HG03520 (cell line): ENCODE data around the gene SP110.
"Not testable (repeated sequence)": the region's sequence is repeated elsewhere in the genome, so short reads cannot be mapped to it uniquely, and the experiment has no call there.

Source experiments
- ATAC-seq: cut with Tn5 transposase; IDR thresholded peaks from one replicate; pipeline ENCODE4 v1.9.1; 2021; ENCODE audit warnings: mild to moderate bottlenecking, moderate library complexity; ENCODE audit not compliant: unreplicated experiment

Gene SP110

GRCh38 chr2:230219419-230220331, at the start of gene SP110:
SP110 (minus strand) TSS chr2:230219984; CDS start chr2:230216927, 3,057 bp downstream.
- ATAC-seq, result peak; percentile 65

GRCh38 chr2:230268606-230269243, 48.9 kb upstream of the SP110 start:
- peak; percentile 49 for ATAC-seq

GRCh38 chr2:230267556-230267955, 47.8 kb upstream of the SP110 start:
- no peak for ATAC-seq

GRCh38 chr2:230267059-230267458, 47.3 kb upstream of the SP110 start:
- ATAC-seq, result no peak

GRCh38 chr2:230266638-230267037, 46.9 kb upstream of the SP110 start:
- ATAC-seq, result no peak

- ATAC-seq, result not testable (repeated sequence)
These were observed 45.2 kb upstream of the SP110 start for GRCh38 chr2:230264945-230265344.

- no peak for ATAC-seq
These were observed 42.5 kb upstream of the SP110 start for GRCh38 chr2:230262246-230262645.

GRCh38 chr2:230258483-230258882, 38.7 kb upstream of the SP110 start:
- no peak for ATAC-seq

- ATAC-seq, result no peak
These were observed 37.0 kb upstream of the SP110 start for GRCh38 chr2:230256733-230257332.

GRCh38 chr2:230254152-230254881, 34.5 kb upstream of the SP110 start:
- no peak for ATAC-seq

- ATAC-seq, result no peak
These were observed 30.4 kb upstream of the SP110 start for GRCh38 chr2:230250231-230250630.

- ATAC-seq, result no peak
These were observed 26.4 kb upstream of the SP110 start for GRCh38 chr2:230246206-230246605.

- no peak for ATAC-seq
These were observed 24.4 kb upstream of the SP110 start for GRCh38 chr2:230244211-230244610.

- ATAC-seq, result peak; percentile 58
These were observed 15.1 kb upstream of the SP110 start for GRCh38 chr2:230234845-230235244.

- peak; percentile 49 for ATAC-seq
These were observed 14.4 kb upstream of the SP110 start for GRCh38 chr2:230234122-230234722.

- no peak for ATAC-seq
These were observed 11.5 kb upstream of the SP110 start for GRCh38 chr2:230231251-230231650.

GRCh38 chr2:230230496-230231200, 10.9 kb upstream of the SP110 start:
- ATAC-seq, result no peak

GRCh38 chr2:230230087-230230486, 10.3 kb upstream of the SP110 start:
- no peak for ATAC-seq

- ATAC-seq, result no peak
These were observed 7.4 kb upstream of the SP110 start for GRCh38 chr2:230227216-230227615.

GRCh38 chr2:230226051-230226551, 6.3 kb upstream of the SP110 start:
- peak; percentile 62 for ATAC-seq
